Uterus (tissue), 4 donors: ENCODE data around the gene DEK. TPM values are rescaled to one million over a fixed set of nuclear protein-coding genes. Genes with fewer than 3 reads are reported as not detected.

Experiments
- DNase-seq, 2 donors: peaks; one replicate each; pipeline ENCODE4 v3.0.0-alpha.2; 2019 to 2020
- H3K27ac ChIP-seq, 2 donors: fragments of 200-600 bp; sonication (generic); 1 replicate in 1 of 2; 2 replicates in 1 of 2; pipeline ENCODE4 v1.5.1; 2016 to 2018
- H3K27me3 ChIP-seq, 2 donors: fragments of 200-600 bp; sonication (generic); one replicate each; pipeline ENCODE4 v1.5.1; 2018 to 2019; ENCODE audit warnings: control low read depth in 1 of 2
- H3K36me3 ChIP-seq, 2 donors: fragments of 200-600 bp; sonication (generic); one replicate each; pipeline ENCODE4 v1.5.1; 2019; ENCODE audit warnings: control low read depth in 1 of 2
- H3K4me1 ChIP-seq, 2 donors: fragments of 200-600 bp; sonication (generic); one replicate each; pipeline ENCODE4 v1.5.1; 2018 to 2019; ENCODE audit warnings: control low read depth in 1 of 2
- H3K4me3 ChIP-seq, 2 donors: fragments of 200-600 bp; sonication (generic); 1 replicate in 1 of 2; 2 replicates in 1 of 2; pipeline ENCODE4 v1.5.1; 2018 to 2019; ENCODE audit warnings: mild to moderate bottlenecking in 1 of 2
- H3K9me3 ChIP-seq, 2 donors: fragments of 200-600 bp; sonication (generic); one replicate each; pipeline ENCODE4 v1.5.1; 2019; ENCODE audit warnings: control low read depth in 1 of 2
- POLR2A ChIP-seq, 2 donors: fragments of 450-650 bp; IDR thresholded peaks; one replicate each; pipeline ENCODE4 v1.6.1; 2016; ENCODE audit warnings: antibody characterized with exemption in 2 of 2, mild to moderate bottlenecking in 1 of 2, moderate library complexity in 1 of 2
- intact Hi-C: fragments of 100-400 bp; cut with DNase I; formaldehyde crosslinking; loops from one replicate; pipeline ENCODE4 v1.15.1; 2023; ENCODE audit warnings: low total_unique reads
- total RNA-seq, 4 donors: library from RNA; depleted of rRNA in 3 of 4; stranded (reverse); fragments of >200 nt in 3 of 4; gene quantifications; one replicate each; pipeline versions ENCODE4 v1.1.0 to v1.2.4, GENCODE V29; 2014 to 2023
- TF ChIP-seq, protein P1 (sequence below), 4 experiments: fragments of 200-600 bp in 2 of 4; fragments of 450-650 bp in 2 of 4; sonication (generic) in 2 of 4; IDR thresholded peaks; one replicate each; pipeline ENCODE4 v1.5.1; 2016 to 2019; ENCODE audit warnings: antibody characterized with exemption in 4 of 4, mild to moderate bottlenecking in 2 of 4, moderate library complexity in 1 of 4
- donor health status: DM: yes; HTN: yes; CAD: no.

DEK gene
- total RNA-seq, 4 donors from 2014 or later: 126 to 171 (median 144) TPM

GRCh38 chr6:18249271-18249670 is 15.1 kb downstream of the DEK start:
- intact Hi-C loops: no loop called here

DNA sequence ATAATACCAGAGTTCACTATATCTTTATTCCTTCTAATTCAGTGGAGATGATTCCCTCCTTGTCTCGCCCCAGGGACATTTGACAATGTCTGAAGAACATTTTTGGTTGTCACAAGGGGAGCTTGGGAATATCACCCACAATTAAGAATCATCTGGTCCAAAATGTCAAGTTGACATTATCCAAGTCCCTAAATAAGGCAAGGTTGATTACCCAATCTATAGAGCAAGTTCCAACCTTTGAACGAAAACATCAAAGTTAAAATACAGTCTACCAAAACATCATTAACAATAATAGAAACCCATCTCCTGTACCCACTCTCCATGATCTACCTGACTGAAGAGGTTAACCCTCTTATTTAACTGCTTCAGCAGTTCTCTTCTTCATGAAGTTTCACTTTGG is 15.6 kb downstream of the DEK start:
- H3K4me3 ChIP-seq: no peak overlapping the region
- H3K27ac ChIP-seq: no peak overlapping the region
- intact Hi-C loops: no loop called here
- TF ChIP-seq, protein P1, sequence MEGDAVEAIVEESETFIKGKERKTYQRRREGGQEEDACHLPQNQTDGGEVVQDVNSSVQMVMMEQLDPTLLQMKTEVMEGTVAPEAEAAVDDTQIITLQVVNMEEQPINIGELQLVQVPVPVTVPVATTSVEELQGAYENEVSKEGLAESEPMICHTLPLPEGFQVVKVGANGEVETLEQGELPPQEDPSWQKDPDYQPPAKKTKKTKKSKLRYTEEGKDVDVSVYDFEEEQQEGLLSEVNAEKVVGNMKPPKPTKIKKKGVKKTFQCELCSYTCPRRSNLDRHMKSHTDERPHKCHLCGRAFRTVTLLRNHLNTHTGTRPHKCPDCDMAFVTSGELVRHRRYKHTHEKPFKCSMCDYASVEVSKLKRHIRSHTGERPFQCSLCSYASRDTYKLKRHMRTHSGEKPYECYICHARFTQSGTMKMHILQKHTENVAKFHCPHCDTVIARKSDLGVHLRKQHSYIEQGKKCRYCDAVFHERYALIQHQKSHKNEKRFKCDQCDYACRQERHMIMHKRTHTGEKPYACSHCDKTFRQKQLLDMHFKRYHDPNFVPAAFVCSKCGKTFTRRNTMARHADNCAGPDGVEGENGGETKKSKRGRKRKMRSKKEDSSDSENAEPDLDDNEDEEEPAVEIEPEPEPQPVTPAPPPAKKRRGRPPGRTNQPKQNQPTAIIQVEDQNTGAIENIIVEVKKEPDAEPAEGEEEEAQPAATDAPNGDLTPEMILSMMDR (IDR thresholded peaks at IDR 0.05): no peak
- no peak for TF ChIP-seq POLR2A (IDR thresholded peaks at IDR 0.05)
- H3K4me1 ChIP-seq: no peaks in the 10 kb centered on the region
- no peak for DNase-seq
- no peaks in the 10 kb centered on the region for H3K36me3 ChIP-seq
- no peaks in the 10 kb centered on the region for H3K9me3 ChIP-seq
- no peaks in the 10 kb centered on the region for H3K27me3 ChIP-seq

More at GRCh38 chr6:18249271-18249670, 15.1 kb downstream of the DEK start:
- H3K4me1 ChIP-seq: no peaks in the 10 kb centered on the region
- H3K36me3 ChIP-seq: no peaks in the 10 kb centered on the region
- no peak overlapping the region for H3K4me3 ChIP-seq
- H3K9me3 ChIP-seq: no peaks in the 10 kb centered on the region
- no peak for DNase-seq
- no peaks in the 10 kb centered on the region for H3K27me3 ChIP-seq
- no peak overlapping the region for H3K27ac ChIP-seq
- TF ChIP-seq, protein P1 (IDR thresholded peaks at IDR 0.05): no peak
- TF ChIP-seq POLR2A (IDR thresholded peaks at IDR 0.05): no peak

GRCh38 chr6:18247002-18247401 is 17.3 kb downstream of the DEK start:
- Histone ChIP-seq H3K36me3 (no peaks in the 10 kb centered on the region), H3K27me3 (no peaks in the 10 kb centered on the region), H3K9me3 (no peaks in the 10 kb centered on the region), H3K27ac (no peak overlapping the region), H3K4me1 (no peaks in the 10 kb centered on the region), H3K4me3 (no peak overlapping the region)
- intact Hi-C loops: no loop called here
- no peak for DNase-seq
- no peak for TF ChIP-seq POLR2A (IDR thresholded peaks at IDR 0.05)
- TF ChIP-seq, protein P1 (IDR thresholded peaks at IDR 0.05): no peak

GRCh38 chr6:18246205-18246604 is 18.1 kb downstream of the DEK start:
- TF ChIP-seq, protein P1 (IDR thresholded peaks at IDR 0.05): no peak
- TF ChIP-seq POLR2A (IDR thresholded peaks at IDR 0.05): no peak
- DNase-seq: no peak
- Histone ChIP-seq H3K27me3 (no peaks in the 10 kb centered on the region), H3K4me3 (no peak overlapping the region), H3K4me1 (no peaks in the 10 kb centered on the region), H3K9me3 (no peaks in the 10 kb centered on the region), H3K36me3 (no peaks in the 10 kb centered on the region), H3K27ac (no peak overlapping the region)
- intact Hi-C loops: no loop called here

DNA sequence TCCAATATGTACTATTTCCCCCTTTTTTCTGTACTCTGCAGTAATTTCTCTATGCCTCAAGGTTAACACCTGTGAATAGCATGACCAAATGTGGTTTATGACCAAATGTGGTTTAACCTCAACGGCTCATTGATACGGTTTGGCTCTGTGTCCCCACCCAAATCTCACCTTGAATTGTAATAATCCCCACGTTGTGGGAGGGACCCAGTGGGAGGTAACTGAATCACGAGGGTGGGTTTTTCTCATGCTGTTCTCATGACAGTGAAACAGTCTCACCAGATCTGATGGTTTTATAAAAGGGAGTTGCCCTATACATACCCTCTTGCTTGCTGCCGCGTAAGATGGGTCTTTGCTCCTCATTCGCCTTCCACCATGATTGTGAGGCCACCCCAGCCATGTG is 18.7 kb downstream of the DEK start:
- TF ChIP-seq, protein P1 (IDR thresholded peaks at IDR 0.05): no peak
- TF ChIP-seq POLR2A (IDR thresholded peaks at IDR 0.05): no peak
- no peak overlapping the region for H3K27ac ChIP-seq
- H3K36me3 ChIP-seq: no peaks in the 10 kb centered on the region

More for the DNA sequence above, 18.7 kb downstream of the DEK start:
- no peaks in the 10 kb centered on the region for H3K9me3 ChIP-seq
- no peak for DNase-seq
- intact Hi-C loops: no loop called here
- H3K4me1 ChIP-seq: no peaks in the 10 kb centered on the region
- H3K27me3 ChIP-seq: no peaks in the 10 kb centered on the region
- no peak overlapping the region for H3K4me3 ChIP-seq
